DND-41 (cell line): Measurements from ENCODE around the gene NOD2.

Experiments
- ATAC-seq: fragments of 200-7000 bp; cut with Tn5 transposase; 3 replicates; pipeline ENCODE4 v1.9.1; 2021; ENCODE audit warnings: low read depth; ENCODE audit not compliant: insufficient read depth
- DNase-seq: peaks from one replicate; pipeline ENCODE4 v3.0.0-alpha.2; 2020
- H2AFZ ChIP-seq: 2 replicates; pipeline ENCODE4 v1.6.0; 2012; ENCODE audit warnings: low read depth, low read length
- H3K27ac ChIP-seq: 2 replicates; pipeline ENCODE4 v1.5.1; 2012; ENCODE audit warnings: low read length, inconsistent platforms
- H3K27me3 ChIP-seq: fragments of 200-600 bp; sonication (generic); 2 replicates; pipeline ENCODE4 v1.6.0; 2012; ENCODE audit warnings: low read length, mild to moderate bottlenecking, inconsistent platforms; ENCODE audit not compliant: insufficient read depth, poor library complexity
- H3K36me3 ChIP-seq: 2 replicates; pipeline ENCODE4 v1.5.1; 2012; ENCODE audit warnings: low read length, inconsistent platforms; ENCODE audit not compliant: insufficient read depth
- H3K4me1 ChIP-seq: 2 replicates; pipeline ENCODE4 v1.5.1; 2012; ENCODE audit warnings: mild to moderate bottlenecking, low read length; ENCODE audit not compliant: insufficient read depth
- H3K4me2 ChIP-seq: 2 replicates; pipeline ENCODE4 v1.6.0; 2012; ENCODE audit warnings: mild to moderate bottlenecking, moderate library complexity, low read length, inconsistent platforms; ENCODE audit not compliant: insufficient read depth
- H3K4me3 ChIP-seq, 2 experiments: fragments of 200-600 bp in 1 of 2; shearing (Covaris generic) in 1 of 2; 2 replicates each; pipeline ENCODE4 v1.5.1; 2012 to 2016; ENCODE audit warnings: inconsistent platforms in 2 of 2, low read length in 2 of 2, mild to moderate bottlenecking in 2 of 2, low read depth in 1 of 2, moderate library complexity in 1 of 2
- H3K79me2 ChIP-seq: 2 replicates; pipeline ENCODE4 v1.6.0; 2012; ENCODE audit warnings: low read length, inconsistent platforms; ENCODE audit not compliant: insufficient read depth
- H3K9ac ChIP-seq: 2 replicates; pipeline ENCODE4 v1.6.0; 2012; ENCODE audit warnings: low read depth, mild to moderate bottlenecking, inconsistent platforms, low read length, moderate library complexity
- H3K9me3 ChIP-seq: 2 replicates; pipeline ENCODE4 v1.5.1; 2012; ENCODE audit warnings: low read length, moderate library complexity, mild to moderate bottlenecking, inconsistent platforms; ENCODE audit not compliant: insufficient read depth, severe bottlenecking
- H4K20me1 ChIP-seq: 2 replicates; pipeline ENCODE4 v1.6.0; 2012; ENCODE audit warnings: low read length; ENCODE audit not compliant: insufficient read depth
- EZH2 ChIP-seq: IDR thresholded peaks from 3 replicates; pipeline ENCODE4 v1.6.1; 2012; ENCODE audit warnings: borderline replicate concordance, low read depth, mild to moderate bottlenecking, moderate library complexity, low read length, inconsistent platforms; ENCODE audit not compliant: severe bottlenecking
- TF ChIP-seq, protein P1 (sequence below): IDR thresholded peaks from 2 replicates; pipeline ENCODE4 v1.5.1; 2012; ENCODE audit warnings: borderline replicate concordance, low read length, moderate library complexity, mild to moderate bottlenecking; ENCODE audit not compliant: poor library complexity, severe bottlenecking; ENCODE audit errors: extremely low read depth

NOD2 gene

DNA sequence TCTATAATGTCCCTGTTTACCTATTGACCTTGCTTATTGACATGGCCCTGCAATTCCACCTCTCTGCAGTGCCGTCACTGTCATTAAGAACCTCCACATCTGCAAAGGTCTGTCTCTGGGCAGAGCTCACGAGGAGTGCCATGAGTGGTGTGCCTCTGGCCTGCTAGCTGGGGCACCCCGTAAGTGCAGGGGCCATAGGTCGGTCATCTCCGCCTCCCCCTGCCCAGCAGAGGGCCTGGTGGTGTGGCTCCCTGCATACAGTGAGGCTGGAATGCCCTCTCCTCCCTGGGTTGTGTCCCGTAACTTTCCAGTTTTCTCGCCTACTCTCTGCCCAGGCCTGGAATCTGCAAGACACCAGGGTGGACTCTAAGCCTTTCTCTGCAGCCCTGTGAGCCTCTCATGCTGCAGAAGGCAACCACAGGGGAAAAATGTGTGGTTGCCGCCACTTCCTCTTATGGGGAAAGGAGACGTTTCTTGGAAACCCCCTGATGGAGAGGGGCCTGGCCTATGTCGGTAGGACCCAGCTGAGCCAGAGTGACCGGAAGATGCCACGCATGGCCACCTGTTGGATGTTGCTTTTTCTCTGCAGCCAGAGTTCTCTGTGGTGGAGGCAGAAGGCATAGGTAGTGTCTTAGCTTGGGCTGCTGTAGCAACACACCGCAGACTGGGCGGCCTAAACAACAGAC is 9.6 kb upstream of the NOD2 start:
- DNase-seq (peak; percentile 75), ATAC-seq (peak; percentile 64)
- H3K27ac ChIP-seq = peak overlapping the region; percentile 69
- H3K4me2 ChIP-seq = no peak overlapping the region
- H3K36me3 ChIP-seq = peaks cover 7% of the 10 kb centered on the region
- H3K4me1 ChIP-seq = peaks cover 60% of the 10 kb centered on the region
- no peaks in the 10 kb centered on the region for H3K9me3 ChIP-seq
- H3K4me3 ChIP-seq = no peak overlapping the region
- peaks cover 18% of the 10 kb centered on the region for H3K79me2 ChIP-seq
- H4K20me1 ChIP-seq = no peaks in the 10 kb centered on the region
- TF ChIP-seq, protein P1, sequence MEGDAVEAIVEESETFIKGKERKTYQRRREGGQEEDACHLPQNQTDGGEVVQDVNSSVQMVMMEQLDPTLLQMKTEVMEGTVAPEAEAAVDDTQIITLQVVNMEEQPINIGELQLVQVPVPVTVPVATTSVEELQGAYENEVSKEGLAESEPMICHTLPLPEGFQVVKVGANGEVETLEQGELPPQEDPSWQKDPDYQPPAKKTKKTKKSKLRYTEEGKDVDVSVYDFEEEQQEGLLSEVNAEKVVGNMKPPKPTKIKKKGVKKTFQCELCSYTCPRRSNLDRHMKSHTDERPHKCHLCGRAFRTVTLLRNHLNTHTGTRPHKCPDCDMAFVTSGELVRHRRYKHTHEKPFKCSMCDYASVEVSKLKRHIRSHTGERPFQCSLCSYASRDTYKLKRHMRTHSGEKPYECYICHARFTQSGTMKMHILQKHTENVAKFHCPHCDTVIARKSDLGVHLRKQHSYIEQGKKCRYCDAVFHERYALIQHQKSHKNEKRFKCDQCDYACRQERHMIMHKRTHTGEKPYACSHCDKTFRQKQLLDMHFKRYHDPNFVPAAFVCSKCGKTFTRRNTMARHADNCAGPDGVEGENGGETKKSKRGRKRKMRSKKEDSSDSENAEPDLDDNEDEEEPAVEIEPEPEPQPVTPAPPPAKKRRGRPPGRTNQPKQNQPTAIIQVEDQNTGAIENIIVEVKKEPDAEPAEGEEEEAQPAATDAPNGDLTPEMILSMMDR = no peak
- no peak for TF ChIP-seq EZH2
- no peaks in the 10 kb centered on the region for H3K27me3 ChIP-seq
- peak overlapping the region; percentile 14 for H3K9ac ChIP-seq
- peak overlapping the region; percentile 46 for H2AFZ ChIP-seq

- H3K9me3 ChIP-seq = no peaks in the 10 kb centered on the region
- H3K9ac ChIP-seq = 0 out of 2 replicates have a peak overlapping the region, but pooled peaks have one; percentile 14
- no peak overlapping the region for H3K4me3 ChIP-seq
- TF ChIP-seq, protein P1 = no peak
- no peak for TF ChIP-seq EZH2
- H3K36me3 ChIP-seq = no peaks in the 10 kb centered on the region; the same call in 1 of the 2 replicates
- no peak for ATAC-seq
- no peak overlapping the region for H2AFZ ChIP-seq
- peaks cover 52% of the 10 kb centered on the region for H3K4me1 ChIP-seq
- H4K20me1 ChIP-seq = no peaks in the 10 kb centered on the region
- no peaks in the 10 kb centered on the region for H3K27me3 ChIP-seq
- peaks cover 12% of the 10 kb centered on the region for H3K79me2 ChIP-seq
- H3K4me2 ChIP-seq = no peak overlapping the region
- H3K27ac ChIP-seq = peak overlapping the region; percentile 69
- DNase-seq = no peak
Observed at GRCh38 chr16:50684823-50685461, 8.5 kb upstream of the NOD2 start.

DNA sequence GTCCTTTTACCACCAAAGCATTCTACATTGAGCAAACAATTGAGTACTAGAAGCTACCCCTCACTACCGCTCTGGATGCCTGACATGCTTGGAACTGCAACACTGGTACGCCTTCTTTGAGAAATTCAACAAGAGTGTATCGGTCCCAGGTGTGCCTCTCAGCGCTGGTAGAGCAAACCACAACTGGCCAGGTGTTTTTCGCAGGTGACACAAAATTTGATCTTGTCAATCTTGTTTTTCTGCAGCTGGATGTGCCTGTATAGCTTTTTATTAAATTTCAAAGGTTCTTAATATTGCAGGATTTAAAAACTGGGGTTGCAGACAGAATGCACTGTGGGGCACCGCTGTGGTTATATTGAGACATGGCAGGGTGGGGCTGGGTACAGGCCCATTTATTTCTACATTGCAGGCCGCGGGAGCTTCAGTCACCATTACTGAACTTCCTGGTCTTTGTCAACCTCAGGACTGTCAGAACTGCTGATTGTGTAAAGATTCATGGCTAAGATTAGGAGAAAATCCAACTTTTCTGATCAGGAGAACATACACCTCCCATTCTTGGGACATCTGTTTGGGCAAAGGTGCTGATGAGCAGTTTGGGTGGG is 7.8 kb upstream of the NOD2 start:
- Histone ChIP-seq H3K27me3 (no peaks in the 10 kb centered on the region), H3K4me3 (no peak overlapping the region), H3K79me2 (peaks cover 5% of the 10 kb centered on the region), H3K27ac (peak overlapping the region; percentile 69; the same call in 1 of the 2 replicates), H2AFZ (no peak overlapping the region), H3K9me3 (no peaks in the 10 kb centered on the region), H3K9ac (no peak overlapping the region), H3K36me3 (no peaks in the 10 kb centered on the region), H3K4me2 (no peak overlapping the region), H4K20me1 (no peaks in the 10 kb centered on the region), H3K4me1 (peaks cover 46% of the 10 kb centered on the region)
- no peak for ATAC-seq
- no peak for TF ChIP-seq EZH2
- TF ChIP-seq, protein P1 = no peak
- DNase-seq = peak; percentile 38
